ENCODE data around the gene CAMK2D.

DNA sequence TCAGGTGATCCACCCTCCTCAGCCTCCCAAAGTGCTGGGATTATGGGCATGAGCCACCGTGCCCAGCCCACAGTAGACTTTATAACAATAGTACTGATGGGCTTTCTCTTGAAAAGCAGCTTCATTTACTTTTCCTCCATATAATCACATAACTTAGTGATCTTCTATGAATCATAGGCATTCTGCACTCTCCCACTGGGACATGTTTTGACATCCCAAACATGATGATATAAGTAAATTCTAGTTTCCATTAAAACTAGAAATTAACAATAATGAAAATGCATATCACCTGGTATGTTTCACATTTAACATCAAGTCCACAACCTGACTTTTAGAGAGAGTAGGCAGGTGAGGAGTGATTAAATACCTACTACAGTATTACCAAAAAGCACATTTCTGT lies 96.5 kb downstream of the CAMK2D start:
- TF ChIP-seq, protein P1, sequence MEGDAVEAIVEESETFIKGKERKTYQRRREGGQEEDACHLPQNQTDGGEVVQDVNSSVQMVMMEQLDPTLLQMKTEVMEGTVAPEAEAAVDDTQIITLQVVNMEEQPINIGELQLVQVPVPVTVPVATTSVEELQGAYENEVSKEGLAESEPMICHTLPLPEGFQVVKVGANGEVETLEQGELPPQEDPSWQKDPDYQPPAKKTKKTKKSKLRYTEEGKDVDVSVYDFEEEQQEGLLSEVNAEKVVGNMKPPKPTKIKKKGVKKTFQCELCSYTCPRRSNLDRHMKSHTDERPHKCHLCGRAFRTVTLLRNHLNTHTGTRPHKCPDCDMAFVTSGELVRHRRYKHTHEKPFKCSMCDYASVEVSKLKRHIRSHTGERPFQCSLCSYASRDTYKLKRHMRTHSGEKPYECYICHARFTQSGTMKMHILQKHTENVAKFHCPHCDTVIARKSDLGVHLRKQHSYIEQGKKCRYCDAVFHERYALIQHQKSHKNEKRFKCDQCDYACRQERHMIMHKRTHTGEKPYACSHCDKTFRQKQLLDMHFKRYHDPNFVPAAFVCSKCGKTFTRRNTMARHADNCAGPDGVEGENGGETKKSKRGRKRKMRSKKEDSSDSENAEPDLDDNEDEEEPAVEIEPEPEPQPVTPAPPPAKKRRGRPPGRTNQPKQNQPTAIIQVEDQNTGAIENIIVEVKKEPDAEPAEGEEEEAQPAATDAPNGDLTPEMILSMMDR (IDR thresholded peaks at IDR 0.05) = no peak
- TF ChIP-seq, protein P2, sequence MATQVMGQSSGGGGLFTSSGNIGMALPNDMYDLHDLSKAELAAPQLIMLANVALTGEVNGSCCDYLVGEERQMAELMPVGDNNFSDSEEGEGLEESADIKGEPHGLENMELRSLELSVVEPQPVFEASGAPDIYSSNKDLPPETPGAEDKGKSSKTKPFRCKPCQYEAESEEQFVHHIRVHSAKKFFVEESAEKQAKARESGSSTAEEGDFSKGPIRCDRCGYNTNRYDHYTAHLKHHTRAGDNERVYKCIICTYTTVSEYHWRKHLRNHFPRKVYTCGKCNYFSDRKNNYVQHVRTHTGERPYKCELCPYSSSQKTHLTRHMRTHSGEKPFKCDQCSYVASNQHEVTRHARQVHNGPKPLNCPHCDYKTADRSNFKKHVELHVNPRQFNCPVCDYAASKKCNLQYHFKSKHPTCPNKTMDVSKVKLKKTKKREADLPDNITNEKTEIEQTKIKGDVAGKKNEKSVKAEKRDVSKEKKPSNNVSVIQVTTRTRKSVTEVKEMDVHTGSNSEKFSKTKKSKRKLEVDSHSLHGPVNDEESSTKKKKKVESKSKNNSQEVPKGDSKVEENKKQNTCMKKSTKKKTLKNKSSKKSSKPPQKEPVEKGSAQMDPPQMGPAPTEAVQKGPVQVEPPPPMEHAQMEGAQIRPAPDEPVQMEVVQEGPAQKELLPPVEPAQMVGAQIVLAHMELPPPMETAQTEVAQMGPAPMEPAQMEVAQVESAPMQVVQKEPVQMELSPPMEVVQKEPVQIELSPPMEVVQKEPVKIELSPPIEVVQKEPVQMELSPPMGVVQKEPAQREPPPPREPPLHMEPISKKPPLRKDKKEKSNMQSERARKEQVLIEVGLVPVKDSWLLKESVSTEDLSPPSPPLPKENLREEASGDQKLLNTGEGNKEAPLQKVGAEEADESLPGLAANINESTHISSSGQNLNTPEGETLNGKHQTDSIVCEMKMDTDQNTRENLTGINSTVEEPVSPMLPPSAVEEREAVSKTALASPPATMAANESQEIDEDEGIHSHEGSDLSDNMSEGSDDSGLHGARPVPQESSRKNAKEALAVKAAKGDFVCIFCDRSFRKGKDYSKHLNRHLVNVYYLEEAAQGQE (IDR thresholded peaks at IDR 0.05; ENCODE audit: insufficient read depth in 1 of 2, low read depth in 2 of 2, low read length in 1 of 2) = no peak
- no peak for TF ChIP-seq POLR2AphosphoS5 (IDR thresholded peaks at IDR 0.05; ENCODE audit: low read depth, low read length)
